ENCODE data around the gene RRM2.

The RRM2 gene

GRCh38 chr2:10169581-10169980, 47.0 kb downstream of the RRM2 start:
- DNase-seq, result no peak

- peak in 1 of 58 donors; percentile 60 for DNase-seq
Measured at GRCh38 chr2:10170256-10170655, 47.7 kb downstream of the RRM2 start.

GRCh38 chr2:10171006-10171800, 48.7 kb downstream of the RRM2 start:
- no peak for DNase-seq

GRCh38 chr2:10172033-10172871, 49.7 kb downstream of the RRM2 start:
- DNase-seq, result no peak

GRCh38 chr2:10173258-10174005, 50.9 kb downstream of the RRM2 start:
- DNase-seq, result no peak

GRCh38 chr2:10174173-10174572, 51.6 kb downstream of the RRM2 start:
- no peak for DNase-seq

- DNase-seq, result no peak
Measured at GRCh38 chr2:10175441-10175840, 52.9 kb downstream of the RRM2 start.

- no peak for DNase-seq
Measured at GRCh38 chr2:10178751-10179150, 56.2 kb downstream of the RRM2 start.

- no peak for DNase-seq
Measured at GRCh38 chr2:10179422-10179821, 56.9 kb downstream of the RRM2 start.

- peak in 1 of 58 donors; percentile 14 for DNase-seq
Measured at GRCh38 chr2:10180229-10180628, 57.7 kb downstream of the RRM2 start.

Measured in anterior cingulate cortex (tissue), 58 donors.